Neural progenitor cell (in vitro differentiated cells): ENCODE measurements around the gene H1-8.

Source experiments
- EZH2phosphoT487 ChIP-seq: fragments of 200-600 bp; sonication (generic); IDR thresholded peaks from 2 replicates; pipeline ENCODE4 v1.6.1; 2017; ENCODE audit warnings: antibody characterized with exemption
- TF ChIP-seq, protein P1 (sequence below): fragments of 200-600 bp; sonication (generic); IDR thresholded peaks from 2 replicates; pipeline ENCODE4 v1.5.1; 2017; ENCODE audit warnings: antibody characterized with exemption, mild to moderate bottlenecking

DNA sequence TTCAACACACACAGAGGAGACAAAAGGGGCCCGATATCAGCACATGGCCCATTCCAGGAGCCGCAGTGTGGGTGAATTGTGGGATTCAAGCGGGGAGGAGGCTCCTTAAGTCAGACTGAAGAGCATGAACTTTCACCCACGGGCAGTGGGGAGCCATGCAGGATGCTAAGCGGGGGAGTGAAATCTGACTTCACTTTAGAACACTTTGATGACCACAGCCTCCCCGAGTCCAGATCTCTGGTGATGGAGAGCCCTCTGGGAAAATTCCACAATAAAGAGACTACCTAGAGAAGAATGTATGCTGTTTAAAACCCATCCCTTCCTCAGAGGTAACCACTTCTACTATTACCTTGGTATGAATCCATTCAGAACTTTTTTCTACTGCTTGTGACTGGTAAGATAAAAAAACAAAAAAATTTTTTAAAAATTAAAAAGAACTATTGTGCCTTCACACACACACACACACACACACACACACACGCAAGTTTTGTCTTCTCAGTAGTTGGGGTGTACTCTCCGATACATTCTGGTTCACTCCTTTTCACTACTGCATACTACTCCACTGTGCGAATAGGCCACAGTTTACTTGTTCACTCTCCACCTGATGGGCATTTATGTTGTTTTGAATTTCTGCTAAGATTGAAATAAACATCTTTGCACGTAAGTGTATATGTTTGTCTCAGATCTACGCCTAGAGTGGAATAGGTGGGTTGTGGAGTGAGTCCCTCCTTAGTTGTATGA is 2.0 kb upstream of the H1-8 start:
- TF ChIP-seq, protein P1, sequence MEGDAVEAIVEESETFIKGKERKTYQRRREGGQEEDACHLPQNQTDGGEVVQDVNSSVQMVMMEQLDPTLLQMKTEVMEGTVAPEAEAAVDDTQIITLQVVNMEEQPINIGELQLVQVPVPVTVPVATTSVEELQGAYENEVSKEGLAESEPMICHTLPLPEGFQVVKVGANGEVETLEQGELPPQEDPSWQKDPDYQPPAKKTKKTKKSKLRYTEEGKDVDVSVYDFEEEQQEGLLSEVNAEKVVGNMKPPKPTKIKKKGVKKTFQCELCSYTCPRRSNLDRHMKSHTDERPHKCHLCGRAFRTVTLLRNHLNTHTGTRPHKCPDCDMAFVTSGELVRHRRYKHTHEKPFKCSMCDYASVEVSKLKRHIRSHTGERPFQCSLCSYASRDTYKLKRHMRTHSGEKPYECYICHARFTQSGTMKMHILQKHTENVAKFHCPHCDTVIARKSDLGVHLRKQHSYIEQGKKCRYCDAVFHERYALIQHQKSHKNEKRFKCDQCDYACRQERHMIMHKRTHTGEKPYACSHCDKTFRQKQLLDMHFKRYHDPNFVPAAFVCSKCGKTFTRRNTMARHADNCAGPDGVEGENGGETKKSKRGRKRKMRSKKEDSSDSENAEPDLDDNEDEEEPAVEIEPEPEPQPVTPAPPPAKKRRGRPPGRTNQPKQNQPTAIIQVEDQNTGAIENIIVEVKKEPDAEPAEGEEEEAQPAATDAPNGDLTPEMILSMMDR: no peak
- TF ChIP-seq EZH2phosphoT487: no peak
